K562 (cell line): ENCODE measurements around the gene RNF114. TPM values are rescaled to one million over a fixed set of nuclear protein-coding genes. Genes with fewer than 3 reads are reported as not detected.

Experiments
- PTRF ChIP-seq: fragments of 450-650 bp; IDR thresholded peaks from 2 replicates; pipeline ENCODE4 v1.6.1; 2016; ENCODE audit warnings: mild to moderate bottlenecking, missing genetic modification characterization, missing compliant biosample characterization
- THRAP3 ChIP-seq: fragments of 450-650 bp; IDR thresholded peaks from 2 replicates; pipeline ENCODE4 v1.6.1; 2016; ENCODE audit warnings: mild to moderate bottlenecking, inconsistent platforms, borderline replicate concordance
- ZFP30 ChIP-seq: fragments of 250-450 bp; sonication (Bioruptor Pico); IDR thresholded peaks from 2 replicates; pipeline ENCODE4 v1.8.0; 2022; ENCODE audit warnings: moderate library complexity, mild to moderate bottlenecking, inconsistent platforms, borderline replicate concordance
- ZNF395 ChIP-seq: fragments of 200-800 bp; sonication (Bioruptor generic); IDR thresholded peaks from 2 replicates; pipeline ENCODE4 v1.6.1; 2017; ENCODE audit warnings: missing genetic modification characterization, missing compliant biosample characterization
- polyA plus RNA-seq, 8 experiments: library from polyadenylated mRNA; depleted of rRNA in 4 of 8; stranded (reverse) in 5 of 8; unstranded in 3 of 8; fragments of >200 nt; fragmentation: Nextera tagmentation in 2 of 8; fragmentation: Illumina TruSeq in 1 of 8; extraction: Ambion mirVana in 2 of 8; extraction: Trizol in 1 of 8; gene quantifications; 2 replicates each; pipeline versions ENCODE4 v1.2.1 to v1.2.3, GENCODE V29; 2011 to 2014; ENCODE audit warnings: inconsistent platforms in 1 of 8, missing spikeins in 1 of 8
- total RNA-seq, 7 experiments: library from RNA; depleted of rRNA in 6 of 7; stranded (reverse); fragments of >200 nt in 6 of 7; fragmentation: Illumina TruSeq in 2 of 7; extraction: Trizol in 2 of 7; gene quantifications; 2 replicates each; pipeline versions ENCODE4 v1.2.1 to v1.2.3, GENCODE V29; 2011 to 2021; ENCODE audit warnings: low replicate concordance in 1 of 7
- TF ChIP-seq, protein P1 (sequence below): fragments of 250-450 bp; sonication (Bioruptor Pico); IDR thresholded peaks from 2 replicates; pipeline ENCODE4 v1.4.0; 2020

Gene RNF114
- total and polyA plus RNA-seq, 9 of the 15 experiments (the other 6 are each of a cell fraction or from before 2014, with no cell fraction given), result 38.6 to 111 (median 62.6) TPM

GRCh38 chr20:49896204-49896603 lies 40.0 kb upstream of the RNF114 start (continued):
- TF ChIP-seq, protein P1, sequence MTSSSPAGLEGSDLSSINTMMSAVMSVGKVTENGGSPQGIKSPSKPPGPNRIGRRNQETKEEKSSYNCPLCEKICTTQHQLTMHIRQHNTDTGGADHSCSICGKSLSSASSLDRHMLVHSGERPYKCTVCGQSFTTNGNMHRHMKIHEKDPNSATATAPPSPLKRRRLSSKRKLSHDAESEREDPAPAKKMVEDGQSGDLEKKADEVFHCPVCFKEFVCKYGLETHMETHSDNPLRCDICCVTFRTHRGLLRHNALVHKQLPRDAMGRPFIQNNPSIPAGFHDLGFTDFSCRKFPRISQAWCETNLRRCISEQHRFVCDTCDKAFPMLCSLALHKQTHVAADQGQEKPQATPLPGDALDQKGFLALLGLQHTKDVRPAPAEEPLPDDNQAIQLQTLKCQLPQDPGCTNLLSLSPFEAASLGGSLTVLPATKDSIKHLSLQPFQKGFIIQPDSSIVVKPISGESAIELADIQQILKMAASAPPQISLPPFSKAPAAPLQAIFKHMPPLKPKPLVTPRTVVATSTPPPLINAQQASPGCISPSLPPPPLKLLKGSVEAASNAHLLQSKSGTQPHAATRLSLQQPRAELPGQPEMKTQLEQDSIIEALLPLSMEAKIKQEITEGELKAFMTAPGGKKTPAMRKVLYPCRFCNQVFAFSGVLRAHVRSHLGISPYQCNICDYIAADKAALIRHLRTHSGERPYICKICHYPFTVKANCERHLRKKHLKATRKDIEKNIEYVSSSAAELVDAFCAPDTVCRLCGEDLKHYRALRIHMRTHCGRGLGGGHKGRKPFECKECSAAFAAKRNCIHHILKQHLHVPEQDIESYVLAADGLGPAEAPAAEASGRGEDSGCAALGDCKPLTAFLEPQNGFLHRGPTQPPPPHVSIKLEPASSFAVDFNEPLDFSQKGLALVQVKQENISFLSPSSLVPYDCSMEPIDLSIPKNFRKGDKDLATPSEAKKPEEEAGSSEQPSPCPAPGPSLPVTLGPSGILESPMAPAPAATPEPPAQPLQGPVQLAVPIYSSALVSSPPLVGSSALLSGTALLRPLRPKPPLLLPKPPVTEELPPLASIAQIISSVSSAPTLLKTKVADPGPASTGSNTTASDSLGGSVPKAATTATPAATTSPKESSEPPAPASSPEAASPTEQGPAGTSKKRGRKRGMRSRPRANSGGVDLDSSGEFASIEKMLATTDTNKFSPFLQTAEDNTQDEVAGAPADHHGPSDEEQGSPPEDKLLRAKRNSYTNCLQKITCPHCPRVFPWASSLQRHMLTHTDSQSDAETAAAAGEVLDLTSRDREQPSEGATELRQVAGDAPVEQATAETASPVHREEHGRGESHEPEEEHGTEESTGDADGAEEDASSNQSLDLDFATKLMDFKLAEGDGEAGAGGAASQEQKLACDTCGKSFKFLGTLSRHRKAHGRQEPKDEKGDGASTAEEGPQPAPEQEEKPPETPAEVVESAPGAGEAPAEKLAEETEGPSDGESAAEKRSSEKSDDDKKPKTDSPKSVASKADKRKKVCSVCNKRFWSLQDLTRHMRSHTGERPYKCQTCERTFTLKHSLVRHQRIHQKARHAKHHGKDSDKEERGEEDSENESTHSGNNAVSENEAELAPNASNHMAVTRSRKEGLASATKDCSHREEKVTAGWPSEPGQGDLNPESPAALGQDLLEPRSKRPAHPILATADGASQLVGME, result no peak
- TF ChIP-seq ZNF395 (no peak), THRAP3 (no peak), ZFP30 (CRISPR knock-in tag) (no peak), PTRF (tag) (no peak)
